ENCODE results near the gene NECTIN4.
"Not testable (repeated sequence)": the region's sequence is repeated elsewhere in the genome, so short reads cannot be mapped to it uniquely, and the experiment has no call there.

Gene NECTIN4

GRCh38 chr1:161089251-161089924, at the start of gene NECTIN4:
TSS of gene NECTIN4 (minus strand) at chr1:161089558. CDS start at chr1:161089296, 262 bp downstream.
- DNase-seq = no peak

GRCh38 chr1:161138431-161138830, 49.1 kb upstream of the NECTIN4 start:
- DNase-seq = no peak

GRCh38 chr1:161137881-161138280, 48.5 kb upstream of the NECTIN4 start:
- DNase-seq = no peak

- no peak for DNase-seq
These were observed 43.9 kb upstream of the NECTIN4 start for GRCh38 chr1:161133220-161133740.

GRCh38 chr1:161132410-161133219, 43.3 kb upstream of the NECTIN4 start, which contains the start of gene DEDD:
TSS of gene DEDD (minus strand) at chr1:161132667. CDS start at chr1:161124462, 8,205 bp downstream.
- peak; percentile 91 to 93 for DNase-seq

- no peak for DNase-seq
These were observed 42.4 kb upstream of the NECTIN4 start for GRCh38 chr1:161131523-161132409.

GRCh38 chr1:161130266-161130665, 40.9 kb upstream of the NECTIN4 start:
- DNase-seq = no peak

- DNase-seq = no peak
These were observed 39.4 kb upstream of the NECTIN4 start for GRCh38 chr1:161128591-161129420.

GRCh38 chr1:161127649-161128048, 38.3 kb upstream of the NECTIN4 start:
- no peak for DNase-seq

- no peak for DNase-seq
These were observed 33.6 kb upstream of the NECTIN4 start for GRCh38 chr1:161122967-161123366.

- DNase-seq = no peak
These were observed 32.5 kb upstream of the NECTIN4 start for GRCh38 chr1:161121834-161122233.

GRCh38 chr1:161121042-161121650, 31.8 kb upstream of the NECTIN4 start:
- no peak for DNase-seq

GRCh38 chr1:161119092-161119903, 29.9 kb upstream of the NECTIN4 start:
- peak; percentile 67 to 74 for DNase-seq

- peak; percentile 90 to 93 for DNase-seq
These were observed 28.6 kb upstream of the NECTIN4 start, which contains the start of the genes NIT1 and PFDN2 for GRCh38 chr1:161117759-161118581. TSS of gene NIT1 (plus strand) at chr1:161118105. CDS start at chr1:161118177, 72 bp downstream. TSS of gene PFDN2 (minus strand) at chr1:161118037. CDS start at chr1:161118026, 11 bp downstream.

GRCh38 chr1:161115961-161116360, 26.6 kb upstream of the NECTIN4 start:
- not testable (repeated sequence) for DNase-seq

- peak; percentile 63 to 66 for DNase-seq
These were observed 25.9 kb upstream of the NECTIN4 start for GRCh38 chr1:161115132-161115711.

- DNase-seq = no peak
These were observed 25.2 kb upstream of the NECTIN4 start for GRCh38 chr1:161114556-161114955.

GRCh38 chr1:161113915-161114314, 24.6 kb upstream of the NECTIN4 start:
- no peak for DNase-seq

- DNase-seq = no peak
These were observed 22.2 kb upstream of the NECTIN4 start for GRCh38 chr1:161111527-161111926.
